Mammary epithelial cell (primary cell): ENCODE data around the gene PLOD3.

Experiments used
- EZH2 ChIP-seq: IDR thresholded peaks from 2 replicates; pipeline ENCODE4 v1.6.1; 2012; ENCODE audit warnings: low read length, inconsistent platforms, borderline replicate concordance
- TF ChIP-seq, protein P1 (sequence below), 2 donors: IDR thresholded peaks in 1 of 2; conservative IDR thresholded peaks in 1 of 2; 2 replicates each; pipeline ENCODE4 v1.5.1; 2011 to 2012; ENCODE audit warnings: inconsistent platforms in 2 of 2, low read length in 2 of 2, mild to moderate bottlenecking in 2 of 2, control low read depth in 1 of 2, low read depth in 1 of 2; ENCODE audit not compliant: insufficient read depth in 1 of 2; ENCODE audit errors: extremely low read depth in 1 of 2

DNA sequence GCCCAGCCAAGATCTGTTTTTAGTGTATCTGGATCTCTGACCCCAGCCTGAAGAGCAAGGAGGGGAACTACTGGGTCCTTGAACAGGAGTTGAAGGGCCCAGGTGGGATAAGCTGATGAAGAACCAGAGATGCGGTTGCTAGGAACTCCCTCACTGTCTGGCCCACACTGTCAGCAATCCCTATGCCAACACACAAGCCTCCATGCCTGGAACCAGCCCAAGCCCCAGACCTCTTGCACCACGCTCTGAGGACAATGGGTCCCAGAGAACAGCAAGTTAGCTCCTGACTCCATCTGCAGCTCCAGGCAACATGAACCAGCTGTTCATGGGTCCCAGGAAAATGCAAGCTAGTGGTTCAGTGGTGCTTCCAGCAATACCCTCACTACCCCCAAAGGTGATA is 39.7 kb downstream of the PLOD3 start:
- TF ChIP-seq, protein P1, sequence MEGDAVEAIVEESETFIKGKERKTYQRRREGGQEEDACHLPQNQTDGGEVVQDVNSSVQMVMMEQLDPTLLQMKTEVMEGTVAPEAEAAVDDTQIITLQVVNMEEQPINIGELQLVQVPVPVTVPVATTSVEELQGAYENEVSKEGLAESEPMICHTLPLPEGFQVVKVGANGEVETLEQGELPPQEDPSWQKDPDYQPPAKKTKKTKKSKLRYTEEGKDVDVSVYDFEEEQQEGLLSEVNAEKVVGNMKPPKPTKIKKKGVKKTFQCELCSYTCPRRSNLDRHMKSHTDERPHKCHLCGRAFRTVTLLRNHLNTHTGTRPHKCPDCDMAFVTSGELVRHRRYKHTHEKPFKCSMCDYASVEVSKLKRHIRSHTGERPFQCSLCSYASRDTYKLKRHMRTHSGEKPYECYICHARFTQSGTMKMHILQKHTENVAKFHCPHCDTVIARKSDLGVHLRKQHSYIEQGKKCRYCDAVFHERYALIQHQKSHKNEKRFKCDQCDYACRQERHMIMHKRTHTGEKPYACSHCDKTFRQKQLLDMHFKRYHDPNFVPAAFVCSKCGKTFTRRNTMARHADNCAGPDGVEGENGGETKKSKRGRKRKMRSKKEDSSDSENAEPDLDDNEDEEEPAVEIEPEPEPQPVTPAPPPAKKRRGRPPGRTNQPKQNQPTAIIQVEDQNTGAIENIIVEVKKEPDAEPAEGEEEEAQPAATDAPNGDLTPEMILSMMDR (conservative IDR thresholded peaks at IDR 0.05 in 1 of 2, IDR thresholded peaks at IDR 0.05 in 1 of 2; ENCODE audit: extremely low read depth in 1 of 2, insufficient read depth in 1 of 2, low read depth in 1 of 2, low read length in 2 of 2), result no peak
- TF ChIP-seq EZH2, result no peak
